SU-DHL-6 (cell line): ENCODE measurements around the gene TRAPPC2L.

Experiments used
- H2AFZ ChIP-seq: fragments of 200-600 bp; sonication (generic); 2 replicates; pipeline ENCODE4 v1.6.1; 2014; ENCODE audit warnings: low read depth, mild to moderate bottlenecking, moderate library complexity, mixed read lengths, antibody characterized with exemption, low read length; ENCODE audit not compliant: severe bottlenecking
- H3F3A ChIP-seq: fragments of 200-600 bp; shearing (Covaris generic); 2 replicates; pipeline ENCODE4 v1.6.0; 2016; ENCODE audit warnings: antibody characterized with exemption, mild to moderate bottlenecking; ENCODE audit not compliant: insufficient read depth
- H3K27ac ChIP-seq: fragments of 200-600 bp; sonication (generic); 2 replicates; pipeline ENCODE4 v1.5.1; 2016; ENCODE audit warnings: low read depth, mild to moderate bottlenecking, low read length, moderate library complexity, mixed read lengths
- H3K27me3 ChIP-seq: fragments of 200-600 bp; sonication (generic), shearing (Covaris generic); 2 replicates; pipeline ENCODE4 v1.6.0; 2014; ENCODE audit warnings: mild to moderate bottlenecking, low read length
- H3K36me3 ChIP-seq: fragments of 200-600 bp; sonication (generic); 2 replicates; pipeline ENCODE4 v1.6.1; 2014; ENCODE audit warnings: mild to moderate bottlenecking, low read length, mixed read lengths
- H3K4me2 ChIP-seq: fragments of 300-600, 200-600 bp; shearing (Covaris generic), sonication (generic); 2 replicates; pipeline ENCODE4 v1.6.0; 2014; ENCODE audit warnings: low read length, low read depth, mild to moderate bottlenecking; ENCODE audit not compliant: poor library complexity, severe bottlenecking
- H3K4me3 ChIP-seq: fragments of 200-600 bp; sonication (generic); 2 replicates; pipeline ENCODE4 v1.5.1; 2014; ENCODE audit warnings: antibody characterized with exemption, low read length, mild to moderate bottlenecking, mixed read lengths; ENCODE audit not compliant: insufficient read depth, poor library complexity, severe bottlenecking
- H3K79me2 ChIP-seq: fragments of 200-600 bp; sonication (generic); 2 replicates; pipeline ENCODE4 v1.6.1; 2014; ENCODE audit warnings: mild to moderate bottlenecking, low read length, moderate library complexity; ENCODE audit not compliant: insufficient read depth
- H3K9ac ChIP-seq: fragments of 200-600 bp; sonication (generic); 2 replicates; pipeline ENCODE4 v1.7.0; 2014; ENCODE audit warnings: mild to moderate bottlenecking, low read length
- H3K9me2 ChIP-seq: fragments of 200-600 bp; sonication (generic); replicated peaks from 2 replicates; pipeline ENCODE4 v1.6.1; 2014; ENCODE audit warnings: low read length; ENCODE audit not compliant: insufficient read depth
- H3K9me3 ChIP-seq: fragments of 200-600 bp; sonication (generic); 2 replicates; pipeline ENCODE4 v1.6.1; 2014; ENCODE audit warnings: low read length, mixed read lengths; ENCODE audit not compliant: insufficient read depth
- H4K20me1 ChIP-seq: fragments of 200-600 bp; sonication (generic); 2 replicates; pipeline ENCODE4 v1.6.1; 2014; ENCODE audit warnings: low read depth, mild to moderate bottlenecking, antibody characterized with exemption, low read length, moderate library complexity, mixed read lengths
- EZH2phosphoT487 ChIP-seq: fragments of 200-600 bp; sonication (generic), shearing (Covaris generic); conservative IDR thresholded peaks from 2 replicates; pipeline ENCODE4 v1.6.1; 2018; ENCODE audit warnings: mild to moderate bottlenecking, antibody characterized with exemption, low read length, moderate library complexity, mixed read lengths
- TF ChIP-seq, protein P1 (sequence below): fragments of 200-600 bp; sonication (generic); IDR thresholded peaks from one replicate; pipeline ENCODE4 v1.5.1; 2017; ENCODE audit warnings: antibody characterized with exemption, mild to moderate bottlenecking, low read length, moderate library complexity; ENCODE audit not compliant: insufficient read depth, poor library complexity, severe bottlenecking

The TRAPPC2L gene

DNA sequence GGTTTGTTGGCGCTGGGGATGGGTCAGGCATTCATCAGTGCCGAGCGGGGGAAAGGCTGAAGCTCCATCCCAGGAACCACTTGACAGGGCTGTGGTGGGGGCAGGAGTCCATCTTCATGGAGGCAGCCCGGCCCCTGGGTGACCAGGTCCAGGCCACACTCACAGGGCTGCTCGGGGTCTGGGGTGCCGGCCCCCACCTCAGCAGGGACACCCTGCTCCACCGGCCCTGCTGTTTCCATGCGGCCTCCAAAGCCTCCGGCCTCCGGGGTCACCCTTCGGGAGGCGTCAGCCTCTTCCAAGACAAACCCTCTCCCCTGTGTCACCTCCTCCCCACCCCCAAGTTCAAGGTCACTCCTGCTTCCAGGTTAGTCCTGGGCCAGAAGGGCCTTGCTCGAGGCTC is 22.3 kb upstream of the TRAPPC2L start:
- Histone ChIP-seq H3K27ac (no peak overlapping the region), H3K36me3 (no peaks in the 10 kb centered on the region), H4K20me1 (no peaks in the 10 kb centered on the region), H3K4me2 (no peak overlapping the region), H2AFZ (no peak overlapping the region), H3F3A (no peaks in the 10 kb centered on the region), H3K9me3 (no peaks in the 10 kb centered on the region), H3K4me3 (no peak overlapping the region), H3K79me2 (no peaks in the 10 kb centered on the region), H3K27me3 (no peaks in the 10 kb centered on the region), H3K9me2 (no peaks in the 10 kb centered on the region), H3K9ac (no peak overlapping the region)
- TF ChIP-seq, protein P1, sequence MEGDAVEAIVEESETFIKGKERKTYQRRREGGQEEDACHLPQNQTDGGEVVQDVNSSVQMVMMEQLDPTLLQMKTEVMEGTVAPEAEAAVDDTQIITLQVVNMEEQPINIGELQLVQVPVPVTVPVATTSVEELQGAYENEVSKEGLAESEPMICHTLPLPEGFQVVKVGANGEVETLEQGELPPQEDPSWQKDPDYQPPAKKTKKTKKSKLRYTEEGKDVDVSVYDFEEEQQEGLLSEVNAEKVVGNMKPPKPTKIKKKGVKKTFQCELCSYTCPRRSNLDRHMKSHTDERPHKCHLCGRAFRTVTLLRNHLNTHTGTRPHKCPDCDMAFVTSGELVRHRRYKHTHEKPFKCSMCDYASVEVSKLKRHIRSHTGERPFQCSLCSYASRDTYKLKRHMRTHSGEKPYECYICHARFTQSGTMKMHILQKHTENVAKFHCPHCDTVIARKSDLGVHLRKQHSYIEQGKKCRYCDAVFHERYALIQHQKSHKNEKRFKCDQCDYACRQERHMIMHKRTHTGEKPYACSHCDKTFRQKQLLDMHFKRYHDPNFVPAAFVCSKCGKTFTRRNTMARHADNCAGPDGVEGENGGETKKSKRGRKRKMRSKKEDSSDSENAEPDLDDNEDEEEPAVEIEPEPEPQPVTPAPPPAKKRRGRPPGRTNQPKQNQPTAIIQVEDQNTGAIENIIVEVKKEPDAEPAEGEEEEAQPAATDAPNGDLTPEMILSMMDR, result no peak
- TF ChIP-seq EZH2phosphoT487, result no peak

DNA sequence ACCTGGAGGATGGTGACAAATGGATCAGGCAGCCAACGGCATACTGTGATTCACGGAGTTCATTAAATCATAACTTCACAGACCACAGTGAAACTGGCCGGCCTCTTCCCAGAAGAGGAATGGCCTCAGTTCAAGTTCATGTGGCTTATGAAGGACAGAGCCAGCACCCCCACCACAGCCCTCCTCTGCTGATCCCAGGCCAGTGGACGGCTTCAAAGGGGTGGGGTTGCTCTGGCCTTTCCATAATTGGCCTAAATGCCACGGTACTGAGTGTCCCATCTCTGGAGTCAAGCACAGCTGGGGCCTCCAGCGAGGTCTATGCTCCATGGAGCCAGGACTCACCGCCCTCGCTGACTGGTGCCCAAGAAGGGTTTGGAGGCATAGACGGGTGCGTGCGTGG is 21.5 kb upstream of the TRAPPC2L start:
- Histone ChIP-seq H3K36me3 (no peaks in the 10 kb centered on the region), H3K79me2 (no peaks in the 10 kb centered on the region), H3K9me2 (no peaks in the 10 kb centered on the region), H3K9ac (no peak overlapping the region), H3K9me3 (no peaks in the 10 kb centered on the region), H2AFZ (no peak overlapping the region), H3K27ac (no peak overlapping the region), H3K4me2 (no peak overlapping the region), H3K4me3 (no peak overlapping the region), H4K20me1 (no peaks in the 10 kb centered on the region), H3K27me3 (no peaks in the 10 kb centered on the region), H3F3A (no peaks in the 10 kb centered on the region)
- no peak for TF ChIP-seq EZH2phosphoT487
- TF ChIP-seq, protein P1, result no peak

DNA sequence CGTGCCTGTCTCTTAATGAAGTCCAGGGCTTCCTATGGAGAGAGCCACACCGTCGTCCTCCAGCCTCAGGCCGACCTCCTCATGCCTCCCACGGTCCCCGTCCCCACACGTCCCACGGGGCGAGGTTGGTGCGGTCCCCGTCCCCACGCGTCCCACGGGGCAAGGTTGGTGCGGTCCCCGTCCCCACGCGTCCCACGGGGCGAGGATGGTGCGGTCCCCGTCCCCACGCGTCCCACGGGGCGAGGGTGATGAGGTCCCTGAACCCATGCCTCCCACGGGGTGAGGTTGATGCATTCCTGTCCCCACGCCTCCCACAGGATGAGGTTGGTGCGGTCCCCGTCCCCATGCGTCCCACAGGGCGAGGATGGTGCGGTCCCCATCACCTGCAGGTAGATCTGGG is 21.1 kb upstream of the TRAPPC2L start:
- Histone ChIP-seq H3K9ac (no peak overlapping the region), H3K27me3 (no peaks in the 10 kb centered on the region), H3K27ac (no peak overlapping the region), H3K36me3 (no peaks in the 10 kb centered on the region), H3K9me2 (no peaks in the 10 kb centered on the region), H3K4me3 (no peak overlapping the region), H3F3A (no peaks in the 10 kb centered on the region), H2AFZ (no peak overlapping the region), H3K4me2 (no peak overlapping the region), H4K20me1 (no peaks in the 10 kb centered on the region), H3K79me2 (no peaks in the 10 kb centered on the region), H3K9me3 (no peaks in the 10 kb centered on the region)
- TF ChIP-seq, protein P1, result no peak
- no peak for TF ChIP-seq EZH2phosphoT487
